ENCODE results near the gene ARHGAP31.
A peak's percentile ranks its signal among the peaks of the same experiment; 100 is the strongest.

Gene ARHGAP31

DNA sequence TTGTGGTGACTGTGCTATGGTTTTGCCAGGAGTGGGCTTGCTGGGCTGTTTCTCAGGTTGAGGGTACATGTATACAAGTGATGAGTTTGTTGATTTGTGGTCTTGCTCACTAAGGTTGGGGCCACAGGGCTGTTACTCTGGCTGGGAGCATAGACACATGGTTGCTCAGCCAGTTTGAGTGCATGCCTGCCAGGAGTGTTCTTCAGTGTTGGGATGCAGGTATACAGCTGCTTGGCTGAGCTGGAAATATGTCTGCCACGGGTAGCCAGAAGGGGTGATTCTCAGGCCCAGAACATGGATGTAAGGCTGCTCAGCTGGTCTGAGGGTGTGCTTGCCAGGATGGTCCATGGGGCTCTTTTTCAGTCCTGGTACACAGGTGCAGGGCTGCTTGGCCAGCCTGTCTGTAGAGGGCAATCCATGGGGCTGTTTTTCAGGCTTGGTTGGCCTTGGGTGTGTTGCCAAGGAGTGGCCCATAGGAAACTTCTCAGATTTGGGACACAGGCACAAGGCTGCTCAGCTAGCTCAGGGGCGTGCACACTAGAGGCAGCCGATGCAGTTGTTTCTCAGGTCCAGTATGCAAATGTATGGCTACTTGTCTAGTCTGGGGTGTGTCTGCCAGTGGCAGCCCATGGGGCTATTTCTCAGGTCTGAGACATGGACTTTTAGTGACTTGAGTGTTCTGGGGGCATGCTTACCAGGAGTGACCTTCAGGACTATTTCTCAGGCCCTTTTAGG lies 5.3 kb upstream of the ARHGAP31 start:
- TF ChIP-seq, protein P1, sequence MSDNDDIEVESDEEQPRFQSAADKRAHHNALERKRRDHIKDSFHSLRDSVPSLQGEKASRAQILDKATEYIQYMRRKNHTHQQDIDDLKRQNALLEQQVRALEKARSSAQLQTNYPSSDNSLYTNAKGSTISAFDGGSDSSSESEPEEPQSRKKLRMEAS (IDR thresholded peaks at IDR 0.05; ENCODE audit: low read depth, low read length) = no peak
- TF ChIP-seq MYC (IDR thresholded peaks at IDR 0.05; ENCODE audit: low read depth, low read length) (no peak), POLR2A (IDR thresholded peaks at IDR 0.05; ENCODE audit: extremely low read depth, insufficient read length) (no peak)
- TF ChIP-seq, protein P2, sequence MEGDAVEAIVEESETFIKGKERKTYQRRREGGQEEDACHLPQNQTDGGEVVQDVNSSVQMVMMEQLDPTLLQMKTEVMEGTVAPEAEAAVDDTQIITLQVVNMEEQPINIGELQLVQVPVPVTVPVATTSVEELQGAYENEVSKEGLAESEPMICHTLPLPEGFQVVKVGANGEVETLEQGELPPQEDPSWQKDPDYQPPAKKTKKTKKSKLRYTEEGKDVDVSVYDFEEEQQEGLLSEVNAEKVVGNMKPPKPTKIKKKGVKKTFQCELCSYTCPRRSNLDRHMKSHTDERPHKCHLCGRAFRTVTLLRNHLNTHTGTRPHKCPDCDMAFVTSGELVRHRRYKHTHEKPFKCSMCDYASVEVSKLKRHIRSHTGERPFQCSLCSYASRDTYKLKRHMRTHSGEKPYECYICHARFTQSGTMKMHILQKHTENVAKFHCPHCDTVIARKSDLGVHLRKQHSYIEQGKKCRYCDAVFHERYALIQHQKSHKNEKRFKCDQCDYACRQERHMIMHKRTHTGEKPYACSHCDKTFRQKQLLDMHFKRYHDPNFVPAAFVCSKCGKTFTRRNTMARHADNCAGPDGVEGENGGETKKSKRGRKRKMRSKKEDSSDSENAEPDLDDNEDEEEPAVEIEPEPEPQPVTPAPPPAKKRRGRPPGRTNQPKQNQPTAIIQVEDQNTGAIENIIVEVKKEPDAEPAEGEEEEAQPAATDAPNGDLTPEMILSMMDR (IDR thresholded peaks at IDR 0.05; ENCODE audit: low read depth, low read length) = no peak

DNA sequence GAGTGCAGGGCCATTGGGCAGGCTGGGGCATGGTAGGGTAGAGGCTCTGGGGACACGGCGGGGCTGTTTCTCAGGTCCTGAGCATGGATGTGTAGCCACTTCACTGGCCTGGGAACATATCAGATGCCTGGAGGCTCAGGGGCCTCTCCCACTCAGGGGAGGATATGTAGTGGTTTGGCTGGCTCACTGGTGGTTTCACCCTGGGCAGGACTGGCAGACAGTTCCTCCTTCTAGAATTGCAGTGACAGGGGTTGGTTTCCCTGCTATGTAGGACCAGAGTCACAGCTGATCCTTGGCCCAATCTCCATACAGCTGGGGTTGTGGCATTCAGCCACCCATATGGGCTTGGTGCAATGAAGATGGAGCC lies 4.8 kb upstream of the ARHGAP31 start:
- TF ChIP-seq MYC (IDR thresholded peaks at IDR 0.05; ENCODE audit: low read depth, low read length) = no peak
- TF ChIP-seq POLR2A (IDR thresholded peaks at IDR 0.05; ENCODE audit: extremely low read depth, insufficient read length) = no peak
- TF ChIP-seq, protein P1 (IDR thresholded peaks at IDR 0.05; ENCODE audit: low read depth, low read length) = no peak
- TF ChIP-seq, protein P2 (IDR thresholded peaks at IDR 0.05; ENCODE audit: low read depth, low read length) = no peak
- H3K4me3 ChIP-seq (ENCODE audit: low read depth, low read length) = no peak overlapping the region
- DNase-seq (ENCODE audit: low read depth) = peak; percentile 69

More for the DNA sequence above, 5.3 kb upstream of the ARHGAP31 start:
- DNase-seq (ENCODE audit: low read depth) = no peak
- no peak overlapping the region for H3K4me3 ChIP-seq (ENCODE audit: low read depth, low read length)

DNA sequence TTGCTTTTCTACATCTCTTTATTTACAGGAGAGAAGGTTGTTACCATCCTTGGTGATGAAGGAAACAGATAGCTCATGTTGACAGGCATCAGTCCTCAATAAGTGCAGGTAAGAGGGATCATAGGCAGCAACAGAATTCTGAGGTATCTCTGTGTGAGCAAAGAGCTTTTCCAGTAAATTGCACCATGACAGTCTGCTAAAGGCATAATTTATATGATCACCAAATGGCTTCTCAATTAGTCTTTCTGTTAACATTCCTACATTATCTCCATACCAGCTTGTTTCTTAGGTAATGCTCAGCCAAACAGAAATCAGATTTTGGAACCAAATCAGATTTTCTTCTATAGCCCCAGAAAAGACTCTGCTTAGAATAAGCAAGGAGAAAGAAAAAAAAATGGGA lies 3.6 kb upstream of the ARHGAP31 start:
- no peak for DNase-seq (ENCODE audit: low read depth)
- H3K4me3 ChIP-seq (ENCODE audit: low read depth, low read length) = no peak overlapping the region
- TF ChIP-seq, protein P1 (IDR thresholded peaks at IDR 0.05; ENCODE audit: low read depth, low read length) = no peak
- TF ChIP-seq MYC (IDR thresholded peaks at IDR 0.05; ENCODE audit: low read depth, low read length) (no peak), POLR2A (IDR thresholded peaks at IDR 0.05; ENCODE audit: extremely low read depth, insufficient read length) (no peak)

DNA sequence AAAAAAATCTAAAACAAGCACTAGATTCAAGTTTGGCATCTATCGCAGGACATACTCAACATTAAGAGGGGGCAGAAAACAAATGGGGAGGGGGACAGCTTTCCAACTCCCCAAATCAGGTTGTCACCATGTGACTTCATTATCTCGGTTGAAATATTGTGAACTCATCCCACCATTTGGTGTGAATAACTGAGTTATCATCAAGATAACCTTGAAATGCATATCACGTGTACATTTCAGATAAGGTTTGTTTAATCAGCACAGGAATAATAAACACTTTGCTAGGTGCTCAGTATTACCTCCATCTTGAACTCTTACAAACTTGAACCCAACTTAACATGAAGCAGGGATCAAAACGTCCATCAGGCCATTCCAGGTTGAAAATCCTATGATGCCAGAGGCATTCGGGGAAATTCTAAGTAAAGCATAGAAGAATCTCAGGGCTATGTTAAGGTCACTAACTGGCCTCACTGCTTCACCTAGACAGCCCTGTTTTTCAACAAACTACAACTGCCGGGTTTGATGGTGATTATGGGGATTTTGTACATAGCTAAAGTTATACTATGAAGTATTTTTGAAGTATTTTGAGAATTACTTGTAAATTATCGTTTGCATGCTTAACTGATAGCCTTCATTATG lies 3.0 kb upstream of the ARHGAP31 start:
- H3K4me3 ChIP-seq (ENCODE audit: low read depth, low read length) = no peak overlapping the region
- TF ChIP-seq, protein P2 (IDR thresholded peaks at IDR 0.05; ENCODE audit: low read depth, low read length) = no peak
- no peak for TF ChIP-seq MYC (IDR thresholded peaks at IDR 0.05; ENCODE audit: low read depth, low read length)
- no peak for TF ChIP-seq POLR2A (IDR thresholded peaks at IDR 0.05; ENCODE audit: extremely low read depth, insufficient read length)
- TF ChIP-seq, protein P1 (IDR thresholded peaks at IDR 0.05; ENCODE audit: low read depth, low read length) = no peak
- DNase-seq (ENCODE audit: low read depth) = no peak

DNA sequence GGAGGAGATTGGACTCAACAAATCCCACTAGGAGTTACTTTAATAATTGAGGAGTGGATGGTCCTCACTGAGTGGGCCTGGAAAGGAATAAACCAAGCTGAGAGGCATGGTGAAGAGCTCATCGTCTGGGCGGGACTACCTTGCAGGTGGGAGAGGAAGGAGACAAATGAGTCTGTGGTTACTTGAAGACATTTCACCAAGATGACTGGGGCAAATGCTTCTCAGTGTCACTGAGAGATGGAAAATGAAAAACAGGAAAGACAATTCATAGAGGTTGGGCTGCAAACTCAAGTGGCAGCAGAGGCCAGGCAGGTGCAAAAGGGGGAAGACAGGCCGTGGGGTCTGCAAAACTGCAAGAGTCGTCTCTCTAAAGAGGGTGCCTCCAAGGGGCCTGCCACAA lies 1.5 kb upstream of the ARHGAP31 start:
- no peak for DNase-seq (ENCODE audit: low read depth)

More for the DNA sequence above, 1.5 kb upstream of the ARHGAP31 start:
- no peak overlapping the region for H3K4me3 ChIP-seq (ENCODE audit: low read depth, low read length)
- TF ChIP-seq, protein P1 (IDR thresholded peaks at IDR 0.05; ENCODE audit: low read depth, low read length) = no peak
- TF ChIP-seq MYC (IDR thresholded peaks at IDR 0.05; ENCODE audit: low read depth, low read length) (no peak), POLR2A (IDR thresholded peaks at IDR 0.05; ENCODE audit: extremely low read depth, insufficient read length) (no peak)
- TF ChIP-seq, protein P2 (IDR thresholded peaks at IDR 0.05; ENCODE audit: low read depth, low read length) = no peak
